ENCODE data around the gene DBT.

Gene DBT

GRCh38 chr1:100184536-100184935 lies 65.1 kb downstream of the DBT start:
- TF ChIP-seq CTCF (conservative IDR thresholded peaks at IDR 0.05) (no peak), ZFX (IDR thresholded peaks at IDR 0.05) (no peak)
- H3K27ac ChIP-seq = no peak overlapping the region

- no peak for TF ChIP-seq ZFX (IDR thresholded peaks at IDR 0.05)
- H3K27ac ChIP-seq = no peak overlapping the region
Observed at GRCh38 chr1:100183370-100183769, 66.3 kb downstream of the DBT start.

GRCh38 chr1:100178091-100178490 lies 71.5 kb downstream of the DBT start, which contains the start of gene LRRC39:
Gene LRRC39 (minus strand): TSS chr1:100178256. CDS start chr1:100168516, 9,740 bp downstream.
- TF ChIP-seq CTCF (conservative IDR thresholded peaks at IDR 0.05) = no peak
- TF ChIP-seq ZFX (IDR thresholded peaks at IDR 0.05) = no peak
- H3K27ac ChIP-seq = no peak within 1 kb of the TSS

GRCh38 chr1:100177295-100178041 lies 72.2 kb downstream of the DBT start:
- TF ChIP-seq CTCF (conservative IDR thresholded peaks at IDR 0.05) = no peak
- H3K27ac ChIP-seq = no peak overlapping the region

- H3K27ac ChIP-seq = no peak overlapping the region
- no peak for TF ChIP-seq CTCF (conservative IDR thresholded peaks at IDR 0.05)
- no peak for TF ChIP-seq ZFX (IDR thresholded peaks at IDR 0.05)
Observed at GRCh38 chr1:100168051-100168450, 81.6 kb downstream of the DBT start.

- TF ChIP-seq CTCF (conservative IDR thresholded peaks at IDR 0.05) (no peak), ZFX (IDR thresholded peaks at IDR 0.05) (no peak)
- H3K27ac ChIP-seq = no peak overlapping the region
Observed at GRCh38 chr1:100164702-100165101, 84.9 kb downstream of the DBT start.

GRCh38 chr1:100164216-100164615 lies 85.4 kb downstream of the DBT start:
- TF ChIP-seq CTCF (conservative IDR thresholded peaks at IDR 0.05) = no peak
- no peak for TF ChIP-seq ZFX (IDR thresholded peaks at IDR 0.05)
- no peak overlapping the region for H3K27ac ChIP-seq

GRCh38 chr1:100162881-100163280 lies 86.8 kb downstream of the DBT start:
- TF ChIP-seq CTCF (conservative IDR thresholded peaks at IDR 0.05) (no peak), ZFX (IDR thresholded peaks at IDR 0.05) (no peak)
- no peak overlapping the region for H3K27ac ChIP-seq
